Suprapubic skin (tissue), 4 donors: ENCODE measurements around the gene ATP5ME. TPM values are rescaled to one million over a fixed set of nuclear protein-coding genes. Genes with fewer than 3 reads are reported as not detected.

ENCODE experiments used
- DNase-seq, 2 donors: peaks; one replicate each; pipeline ENCODE4 v3.0.0-alpha.2; 2019; ENCODE audit warnings: low spot score in 2 of 2
- H3K27ac ChIP-seq: fragments of 200-600 bp; sonication (generic); one replicate; pipeline ENCODE4 v1.5.1; 2019
- H3K27me3 ChIP-seq: fragments of 200-600 bp; sonication (generic); one replicate; pipeline ENCODE4 v1.5.1; 2019
- H3K36me3 ChIP-seq: fragments of 200-600 bp; sonication (generic); one replicate; pipeline ENCODE4 v1.5.1; 2019
- H3K4me1 ChIP-seq: fragments of 200-600 bp; sonication (generic); one replicate; pipeline ENCODE4 v1.5.1; 2019
- H3K4me3 ChIP-seq: fragments of 200-600 bp; sonication (generic); one replicate; pipeline ENCODE4 v1.5.1; 2019; ENCODE audit warnings: mild to moderate bottlenecking
- H3K9me3 ChIP-seq: fragments of 200-600 bp; sonication (generic); one replicate; pipeline ENCODE4 v1.5.1; 2019
- CTCF ChIP-seq, 2 donors: fragments of 200-600 bp in 1 of 2; fragments of 450-650 bp in 1 of 2; sonication (generic) in 1 of 2; IDR thresholded peaks; one replicate each; pipeline ENCODE4 v1.5.1; 2016 to 2019; ENCODE audit warnings: antibody characterized with exemption in 2 of 2, mild to moderate bottlenecking in 1 of 2, moderate library complexity in 1 of 2
- EP300 ChIP-seq: sonication (generic); formaldehyde crosslinking; IDR thresholded peaks from one replicate; pipeline ENCODE4 v1.6.1; 2017; ENCODE audit warnings: antibody characterized with exemption
- POLR2A ChIP-seq, 2 donors: fragments of 450-650 bp; IDR thresholded peaks; one replicate each; pipeline ENCODE4 v1.6.1; 2017; ENCODE audit warnings: antibody characterized with exemption in 2 of 2, mild to moderate bottlenecking in 2 of 2, moderate library complexity in 2 of 2
- POLR2AphosphoS5 ChIP-seq, 3 donors: sonication (generic); formaldehyde crosslinking; IDR thresholded peaks; one replicate each; pipeline ENCODE4 v1.6.1; 2017; ENCODE audit warnings: antibody characterized with exemption in 3 of 3
- WGBS: methylation state at CpG from one replicate; pipeline ENCODE4 v1.1.5; 2018; 5-methylcytosine and 5-hydroxymethylcytosine counted together
- total RNA-seq, 4 donors: library from RNA; depleted of rRNA; stranded (reverse); fragments of >200 nt; gene quantifications; one replicate each; pipeline ENCODE4 v1.1.0, GENCODE V29; 2016

ATP5ME gene
- total RNA-seq, 4 donors from 2014 or later: 60.2 to 167 (median 102) TPM

- peak; percentile 96 for DNase-seq
- H3K27ac ChIP-seq: peak overlapping the region; percentile 82
Measured at GRCh38 chr4:687048-687970, 13.2 kb upstream of the ATP5ME start.

GRCh38 chr4:686413-687040 is 12.5 kb upstream of the ATP5ME start:
- H3K4me1 ChIP-seq: peaks cover 62% of the 10 kb centered on the region
- TF ChIP-seq EP300 (no peak), POLR2A (IDR thresholded peaks at IDR 0.05) (no peak), CTCF (IDR thresholded peaks at IDR 0.05) (no peak), POLR2AphosphoS5 (IDR thresholded peaks at IDR 0.05) (no peak)
- peak in 1 of 2 donors; percentile 71 for DNase-seq
- WGBS: 84% methylated on average over 5 of the region's 31 CpGs
- H3K27ac ChIP-seq: peak overlapping the region; percentile 82
- no peaks in the 10 kb centered on the region for H3K9me3 ChIP-seq
- H3K27me3 ChIP-seq: no peaks in the 10 kb centered on the region
- H3K36me3 ChIP-seq: no peaks in the 10 kb centered on the region
- H3K4me3 ChIP-seq: peak overlapping the region; percentile 56

More at GRCh38 chr4:687048-687970, 13.2 kb upstream of the ATP5ME start:
- Histone ChIP-seq H3K36me3 (no peaks in the 10 kb centered on the region), H3K4me3 (peak overlapping the region; percentile 56), H3K4me1 (peaks cover 55% of the 10 kb centered on the region), H3K27me3 (no peaks in the 10 kb centered on the region), H3K9me3 (no peaks in the 10 kb centered on the region)
- peak in 1 of 3 donors; percentile 31 for TF ChIP-seq POLR2AphosphoS5 (IDR thresholded peaks at IDR 0.05)
- TF ChIP-seq CTCF (IDR thresholded peaks at IDR 0.05): no peak
- TF ChIP-seq POLR2A (IDR thresholded peaks at IDR 0.05): peak in 1 of 2 donors; percentile 24
- WGBS: 72% methylated on average over 11 of the region's 38 CpGs

GRCh38 chr4:685679-686412 is 11.8 kb upstream of the ATP5ME start:
- peak in 1 of 2 donors; percentile 75 for DNase-seq
- no peaks in the 10 kb centered on the region for H3K36me3 ChIP-seq
- no peak overlapping the region for H3K4me3 ChIP-seq
- 97% methylated on average over 14 of the region's 37 CpGs for WGBS
- no peaks in the 10 kb centered on the region for H3K9me3 ChIP-seq
- no peaks in the 10 kb centered on the region for H3K27me3 ChIP-seq
- no peak overlapping the region for H3K27ac ChIP-seq
- peaks cover 68% of the 10 kb centered on the region for H3K4me1 ChIP-seq
- TF ChIP-seq POLR2AphosphoS5 (IDR thresholded peaks at IDR 0.05): no peak
- TF ChIP-seq EP300: no peak
- TF ChIP-seq POLR2A (IDR thresholded peaks at IDR 0.05): no peak
- no peak for TF ChIP-seq CTCF (IDR thresholded peaks at IDR 0.05)

DNA sequence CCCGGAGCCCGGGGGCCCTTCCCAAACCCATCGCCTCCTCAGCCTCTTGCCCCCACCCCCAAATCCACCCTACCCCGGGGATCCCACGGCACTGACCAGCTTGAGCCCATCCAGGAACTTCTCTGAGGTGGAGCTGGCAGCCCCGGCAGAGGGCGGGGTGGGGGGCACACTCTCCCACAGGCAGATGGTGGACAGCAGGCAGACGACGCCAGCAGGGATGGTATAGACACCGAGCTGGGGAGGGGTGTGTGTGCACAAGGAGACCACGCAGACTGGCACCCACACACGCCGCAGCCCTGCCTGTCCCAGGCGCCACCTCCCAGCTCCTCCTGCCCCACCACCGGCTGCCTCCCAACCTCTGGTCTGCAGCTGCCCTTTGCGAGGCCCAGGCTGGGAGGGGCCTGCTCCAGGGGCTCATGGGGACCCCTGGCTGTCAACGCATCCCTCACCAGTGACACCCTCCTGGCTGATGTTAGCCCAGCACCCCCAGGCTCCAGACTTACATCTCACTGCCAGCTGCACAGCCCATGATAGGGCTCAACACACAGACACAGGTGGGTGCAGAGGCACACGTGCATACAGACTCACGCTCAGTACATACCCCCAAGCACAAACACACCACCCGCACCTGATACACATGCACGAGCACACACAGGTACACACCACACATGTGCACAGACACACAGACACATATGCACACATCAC is 10.7 kb upstream of the ATP5ME start:
- peak in 1 of 2 donors; percentile 71 for DNase-seq
- H3K36me3 ChIP-seq: no peaks in the 10 kb centered on the region
- TF ChIP-seq POLR2AphosphoS5 (IDR thresholded peaks at IDR 0.05) (no peak), EP300 (no peak), CTCF (IDR thresholded peaks at IDR 0.05) (no peak), POLR2A (IDR thresholded peaks at IDR 0.05) (no peak)
- no peak overlapping the region for H3K4me3 ChIP-seq
- WGBS: 76% methylated on average over 6 of the region's 21 CpGs
- peaks cover 73% of the 10 kb centered on the region for H3K4me1 ChIP-seq
- H3K27ac ChIP-seq: no peak overlapping the region
- H3K27me3 ChIP-seq: no peaks in the 10 kb centered on the region
- no peaks in the 10 kb centered on the region for H3K9me3 ChIP-seq
